ENCODE measurements around the gene FGF11.

- TF ChIP-seq, protein P1, sequence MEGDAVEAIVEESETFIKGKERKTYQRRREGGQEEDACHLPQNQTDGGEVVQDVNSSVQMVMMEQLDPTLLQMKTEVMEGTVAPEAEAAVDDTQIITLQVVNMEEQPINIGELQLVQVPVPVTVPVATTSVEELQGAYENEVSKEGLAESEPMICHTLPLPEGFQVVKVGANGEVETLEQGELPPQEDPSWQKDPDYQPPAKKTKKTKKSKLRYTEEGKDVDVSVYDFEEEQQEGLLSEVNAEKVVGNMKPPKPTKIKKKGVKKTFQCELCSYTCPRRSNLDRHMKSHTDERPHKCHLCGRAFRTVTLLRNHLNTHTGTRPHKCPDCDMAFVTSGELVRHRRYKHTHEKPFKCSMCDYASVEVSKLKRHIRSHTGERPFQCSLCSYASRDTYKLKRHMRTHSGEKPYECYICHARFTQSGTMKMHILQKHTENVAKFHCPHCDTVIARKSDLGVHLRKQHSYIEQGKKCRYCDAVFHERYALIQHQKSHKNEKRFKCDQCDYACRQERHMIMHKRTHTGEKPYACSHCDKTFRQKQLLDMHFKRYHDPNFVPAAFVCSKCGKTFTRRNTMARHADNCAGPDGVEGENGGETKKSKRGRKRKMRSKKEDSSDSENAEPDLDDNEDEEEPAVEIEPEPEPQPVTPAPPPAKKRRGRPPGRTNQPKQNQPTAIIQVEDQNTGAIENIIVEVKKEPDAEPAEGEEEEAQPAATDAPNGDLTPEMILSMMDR (IDR thresholded peaks at IDR 0.05; ENCODE audit: insufficient read depth, low read depth, low read length): no peak
- TF ChIP-seq EZH2 (IDR thresholded peaks at IDR 0.05; ENCODE audit: insufficient read depth, low read length): no peak
Measured at GRCh38 chr17:7466639-7467341, 27.5 kb downstream of the FGF11 start.
